ENCODE data around the gene CLCC1.
"Not testable (repeated sequence)": the region's sequence is repeated elsewhere in the genome, so short reads cannot be mapped to it uniquely, and the experiment has no call there.

The CLCC1 gene

GRCh38 chr1:108963052-108963686 is at the start of gene CLCC1:
Gene CLCC1 (minus strand): TSS chr1:108963484. CDS start chr1:108950437, 13,047 bp downstream.
- peak; percentile 95 for DNase-seq

DNA sequence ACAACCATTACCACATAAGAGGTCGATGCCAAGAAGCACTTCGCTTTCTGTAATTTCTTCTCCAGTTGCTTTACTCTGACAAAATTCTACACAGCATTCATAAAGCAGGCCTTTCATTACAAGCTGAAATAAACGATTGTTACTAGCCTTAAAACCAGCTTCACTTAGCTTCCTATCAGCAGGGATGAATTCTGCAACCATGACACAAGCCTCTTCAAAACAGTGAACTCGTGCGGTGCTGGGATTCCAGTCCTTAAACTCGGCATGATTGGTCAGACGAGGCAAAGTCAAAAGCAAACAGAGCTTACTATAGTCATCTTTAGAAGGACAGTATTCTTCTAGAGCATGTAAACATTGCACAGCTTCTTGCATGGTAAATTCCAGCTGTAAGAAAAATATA is 48.1 kb upstream of the CLCC1 start:
- no peak for DNase-seq

- DNase-seq, result not testable (repeated sequence)
Measured at GRCh38 chr1:108996622-108997021, 33.3 kb upstream of the CLCC1 start.

GRCh38 chr1:108983114-108983513 is 19.8 kb upstream of the CLCC1 start:
- DNase-seq, result no peak

DNA sequence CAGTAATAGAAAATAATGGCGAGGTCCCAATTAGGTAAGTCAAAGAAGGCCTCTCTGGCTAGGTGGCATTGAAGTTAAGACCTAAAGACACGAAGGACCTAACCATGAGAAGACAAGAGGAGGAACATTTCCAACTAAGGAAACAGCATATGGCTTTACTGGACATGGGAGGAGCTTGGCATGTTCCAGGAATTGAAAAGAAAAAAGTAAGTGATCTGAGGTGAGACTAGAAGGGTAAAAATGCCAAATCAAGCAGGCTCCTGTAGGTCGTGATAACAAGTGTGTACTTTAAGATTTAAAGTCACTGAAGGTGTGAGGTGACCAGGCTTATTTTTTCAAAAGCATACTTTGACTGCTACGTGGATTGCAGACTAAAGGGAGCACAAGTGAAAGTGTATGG is 13.4 kb upstream of the CLCC1 start:
- DNase-seq, result no peak

DNA sequence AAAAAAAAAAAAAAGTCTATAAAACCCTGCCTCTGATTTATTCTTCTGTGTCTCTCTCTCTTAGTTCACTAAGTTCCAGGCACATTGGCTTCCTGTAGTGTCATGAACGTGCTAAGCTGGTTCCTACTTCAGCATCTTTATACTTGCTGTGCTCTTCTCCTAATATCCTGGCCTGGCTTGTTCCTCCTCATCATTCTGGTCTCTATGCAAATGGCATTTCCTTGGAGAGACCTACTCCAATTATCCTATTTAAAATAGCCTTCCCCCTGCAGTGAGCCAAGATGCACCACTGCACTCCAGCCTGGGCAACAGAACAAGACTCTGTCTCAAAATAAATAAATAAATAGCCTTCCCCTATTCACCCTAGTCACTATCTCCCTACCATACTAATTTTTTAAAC is 9.7 kb upstream of the CLCC1 start:
- DNase-seq, result no peak

DNA sequence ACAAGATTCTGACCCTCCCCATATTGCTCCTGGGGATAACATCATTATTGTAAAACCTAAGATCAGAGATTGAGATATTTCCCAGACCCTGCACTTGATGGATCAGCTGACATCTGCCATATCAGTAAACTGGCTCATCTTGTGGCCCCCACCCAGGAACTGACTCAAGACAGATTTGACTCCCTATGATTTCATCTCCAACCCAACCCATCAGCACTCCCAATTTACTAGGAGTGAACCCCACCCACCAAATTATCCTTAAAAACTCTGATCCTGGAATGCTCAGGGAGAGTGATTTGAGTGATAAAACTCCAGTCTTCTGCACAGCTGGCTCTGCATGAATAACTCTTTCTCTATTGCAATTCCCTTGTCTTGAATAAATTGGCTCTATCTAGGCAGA is 6.1 kb upstream of the CLCC1 start:
- DNase-seq, result no peak

- no peak for DNase-seq
Measured at GRCh38 chr1:108962681-108963051, 618 bp downstream of the CLCC1 start.

GRCh38 chr1:108961752-108962486 is 1.4 kb downstream of the CLCC1 start:
- DNase-seq, result no peak

- DNase-seq, result no peak
Measured at GRCh38 chr1:108961198-108961597, 2.1 kb downstream of the CLCC1 start.

GRCh38 chr1:108960719-108961118 is 2.6 kb downstream of the CLCC1 start:
- no peak for DNase-seq

GRCh38 chr1:108957888-108958287 is 5.4 kb downstream of the CLCC1 start:
- DNase-seq, result no peak

DNA sequence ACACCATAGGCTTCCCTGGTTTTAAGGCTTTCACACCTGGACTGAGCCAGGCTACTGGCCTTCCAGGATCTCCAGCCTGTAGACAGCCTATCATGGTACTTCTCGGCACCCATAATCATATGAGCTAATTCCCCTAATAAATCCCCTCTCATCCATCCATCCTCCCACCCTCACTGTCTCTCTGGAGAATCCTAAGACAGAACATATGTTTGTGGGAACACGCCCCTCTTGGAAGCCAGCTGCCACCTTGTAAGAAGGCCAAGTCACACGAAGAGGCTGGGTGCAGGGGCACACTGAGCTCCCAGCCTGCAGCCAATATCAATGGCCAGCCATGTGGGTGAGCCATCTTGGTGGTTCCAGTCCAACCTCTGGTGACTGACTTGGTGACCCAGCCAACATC is 7.4 kb downstream of the CLCC1 start:
- no peak for DNase-seq

GRCh38 chr1:108955111-108955510 is 8.2 kb downstream of the CLCC1 start:
- no peak for DNase-seq

DNA sequence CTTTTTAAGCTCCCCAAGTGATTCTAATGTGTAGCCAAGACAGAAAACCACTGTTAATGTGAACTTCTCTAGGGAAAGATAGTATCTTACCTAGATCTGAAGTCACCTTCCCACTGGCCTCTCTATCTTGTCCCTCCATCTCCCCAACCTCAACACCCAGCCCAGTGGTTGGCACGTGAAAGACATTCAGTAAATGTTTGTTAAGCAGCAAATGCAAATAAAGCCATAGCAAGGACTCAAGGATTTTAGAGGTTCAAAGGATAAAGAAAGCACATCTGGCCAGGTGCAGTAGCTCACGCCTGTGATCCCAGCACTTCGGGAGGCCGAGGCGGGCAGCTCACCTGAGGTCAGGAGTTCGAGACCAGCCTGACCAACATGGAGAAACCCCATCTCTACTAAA is 9.8 kb downstream of the CLCC1 start:
- no peak for DNase-seq

DNA sequence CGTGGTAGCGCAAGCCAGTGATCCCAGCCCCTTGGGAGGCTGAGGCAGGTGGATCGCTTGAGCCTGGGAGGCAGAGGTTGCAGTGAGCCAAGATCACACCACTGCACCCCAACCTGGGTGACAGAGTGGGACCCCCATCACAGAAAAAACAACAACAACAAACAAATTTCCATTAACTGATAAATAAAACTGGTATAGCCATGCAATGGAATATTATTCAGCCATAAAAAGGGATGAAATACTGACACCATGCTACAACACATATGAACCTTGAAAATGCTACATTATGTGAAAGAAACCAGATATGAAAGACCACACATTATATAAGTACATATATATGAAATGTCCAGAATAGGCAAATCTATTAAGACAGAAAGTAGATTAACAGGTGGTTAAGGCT is 12.0 kb downstream of the CLCC1 start:
- DNase-seq, result no peak

GRCh38 chr1:108949044-108949443 is 14.2 kb downstream of the CLCC1 start:
- no peak for DNase-seq

DNA sequence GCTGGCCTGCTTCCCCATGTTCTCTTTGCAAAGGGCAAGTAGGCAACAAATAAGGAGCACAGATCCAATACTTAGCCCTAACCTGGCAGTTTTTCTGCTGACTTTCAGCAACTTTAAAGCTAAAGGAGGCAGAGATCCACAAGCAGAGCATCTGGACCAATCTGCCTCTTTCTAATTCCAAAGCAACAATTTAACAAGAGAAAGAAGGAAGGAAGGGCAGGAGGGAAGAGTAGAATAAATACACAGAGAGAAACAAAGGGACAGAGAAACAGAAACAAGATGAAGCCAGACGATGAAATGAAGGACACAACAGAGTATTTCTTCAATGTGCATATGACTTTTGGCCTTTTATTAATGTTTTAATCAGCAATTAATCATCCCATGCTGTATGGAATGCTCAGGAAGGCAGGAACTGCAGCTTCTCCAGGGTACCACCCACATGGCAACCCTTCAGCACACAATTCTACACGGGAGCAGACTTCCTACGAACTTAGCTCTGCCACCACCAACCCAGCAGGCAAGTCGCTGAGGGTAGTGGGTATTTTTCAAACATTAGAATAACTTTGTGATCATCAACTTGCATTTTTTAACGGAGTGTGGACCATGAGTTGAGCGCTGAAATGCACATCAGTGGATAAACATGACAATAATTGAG is 15.3 kb downstream of the CLCC1 start:
- no peak for DNase-seq

GRCh38 chr1:108936170-108936569 is 27.1 kb downstream of the CLCC1 start:
- no peak for DNase-seq

GRCh38 chr1:108933944-108934343 is 29.3 kb downstream of the CLCC1 start:
- DNase-seq, result no peak

DNA sequence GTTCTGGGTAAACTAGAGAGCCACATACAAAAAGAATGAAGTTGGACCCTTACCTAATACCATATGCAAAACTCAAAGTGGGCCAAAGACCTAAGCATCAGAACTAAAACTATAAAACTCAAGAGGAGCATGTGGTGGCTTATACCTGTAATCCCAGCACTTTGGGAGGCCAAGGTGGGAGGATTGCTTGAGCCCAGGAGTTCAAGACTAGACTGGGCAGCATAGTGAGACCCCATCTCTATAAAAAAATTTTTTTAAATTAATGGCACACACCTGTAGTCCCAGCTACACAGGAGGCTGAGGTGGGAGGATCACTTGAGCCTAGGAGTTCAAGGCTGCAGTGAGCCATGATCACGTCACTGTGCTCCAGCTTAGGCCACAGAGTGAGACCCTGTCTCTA is 35.7 kb downstream of the CLCC1 start:
- not testable (repeated sequence) for DNase-seq

GRCh38 chr1:108925920-108926319 is 37.4 kb downstream of the CLCC1 start:
- no peak for DNase-seq

DNA sequence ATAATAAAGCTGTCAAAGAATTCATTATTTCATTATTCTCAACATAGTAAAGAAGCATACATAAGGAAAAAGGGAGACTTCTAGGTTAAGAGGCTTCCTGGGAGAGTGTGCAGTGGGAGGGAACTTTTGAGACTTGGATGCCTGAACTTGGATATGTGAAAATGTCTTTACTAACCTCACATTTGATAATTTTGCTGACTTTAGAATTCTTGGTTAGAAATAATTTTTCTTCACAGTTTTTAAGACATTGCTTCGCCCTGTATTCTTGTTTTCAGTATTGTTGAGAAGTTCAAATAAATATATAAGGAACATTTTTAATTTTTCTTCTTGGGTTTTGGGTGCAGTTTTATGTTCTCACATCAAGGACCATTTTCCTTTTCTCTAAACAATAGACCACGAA is 46.5 kb downstream of the CLCC1 start:
- no peak for DNase-seq

Measured in cortex of kidney (tissue), 1 donor.